GM12878 (cell line): ENCODE data around the gene DAPK2. TPM values are rescaled to one million over a fixed set of nuclear protein-coding genes. Genes with fewer than 3 reads are reported as not detected.

Source experiments
- ATAC-seq: fragments of 200-7000 bp; cut with Tn5 transposase; 3 replicates; pipeline ENCODE4 v1.9.1; 2020; ENCODE audit warnings: mild to moderate bottlenecking, moderate library complexity
- BruUV-seq: library from RNA; stranded (reverse); fragments of 400-500 nt; replicated peaks from 2 replicates; lab custom pipeline; 2021; lab: Mats Ljungman, UMichigan
- CTCF ChIA-PET: fragments of 300-600 bp; sonication (Branson Sonifier 250); formaldehyde crosslinking; extraction: SDS; loops from one replicate; lab custom pipeline; 2021; ENCODE audit warnings: inconsistent platforms; lab: Yijun Ruan, JAX
- POLR2A ChIA-PET: fragments of 350-600 bp; formaldehyde crosslinking; extraction: SDS; loops from one replicate; lab custom pipeline; 2021; ENCODE audit warnings: inconsistent platforms; lab: Charles Lee
- RAD21 ChIA-PET: fragments of 300-600 bp; sonication (Branson Sonifier 250); formaldehyde crosslinking; loops from one replicate; lab custom pipeline; 2023; ENCODE audit warnings: antibody characterized with exemption; ENCODE audit not compliant: unreplicated experiment; lab: Charles Lee
- SMC1A ChIA-PET: fragments of 300-600 bp; sonication (Branson Sonifier 250); formaldehyde crosslinking; loops from one replicate; lab custom pipeline; 2023; ENCODE audit not compliant: unreplicated experiment, uncharacterized antibody; lab: Charles Lee
- DNase-seq: peaks from one replicate; pipeline ENCODE4 v3.0.0-alpha.2; 2011; ENCODE audit warnings: low read depth, low spot score
- FAIRE-seq: peaks from 3 replicates; lab custom pipeline; 2011; peaks lifted over from hg19 to GRCh38; lab: Jason Lieb, UNC
- H2AFZ ChIP-seq: 2 replicates; pipeline ENCODE4 v1.6.0; 2011; ENCODE audit warnings: low read depth, low read length, control low read depth; ENCODE audit not compliant: control insufficient read depth
- H3K27ac ChIP-seq: 2 replicates; pipeline ENCODE4 v1.5.1; 2011; ENCODE audit warnings: control low read depth; ENCODE audit not compliant: control insufficient read depth, insufficient read depth
- H3K27me3 ChIP-seq, 2 experiments: replicated peaks in 1 of 2; 2 replicates each; pipeline versions ENCODE4 v1.6.0 to v1.6.1; 2011; ENCODE audit warnings: low read length in 1 of 2; ENCODE audit not compliant: control insufficient read depth in 2 of 2, insufficient read depth in 2 of 2
- H3K36me3 ChIP-seq, 2 experiments: 2 replicates each; pipeline ENCODE4 v1.5.1; 2011; ENCODE audit warnings: low read length in 1 of 2; ENCODE audit not compliant: control insufficient read depth in 2 of 2, insufficient read depth in 2 of 2
- H3K4me1 ChIP-seq: 2 replicates; pipeline ENCODE4 v1.6.1; 2011; ENCODE audit warnings: mild to moderate bottlenecking, low read length, moderate library complexity, mixed read lengths; ENCODE audit not compliant: control insufficient read depth, insufficient read depth
- H3K4me2 ChIP-seq: 2 replicates; pipeline ENCODE4 v1.6.0; 2011; ENCODE audit warnings: control low read depth; ENCODE audit not compliant: control insufficient read depth, insufficient read depth
- H3K4me3 ChIP-seq: fragments of 200-600 bp; sonication (generic); 2 replicates; pipeline ENCODE4 v1.5.1; 2016
- H3K79me2 ChIP-seq: 2 replicates; pipeline ENCODE4 v1.6.0; 2011; ENCODE audit warnings: low read length; ENCODE audit not compliant: control insufficient read depth, insufficient read depth
- H3K9ac ChIP-seq: 2 replicates; pipeline ENCODE4 v1.8.0; 2011; ENCODE audit warnings: low read length, control low read depth, mixed read lengths; ENCODE audit not compliant: control insufficient read depth, insufficient read depth
- H3K9me3 ChIP-seq: replicated peaks from 3 replicates; pipeline ENCODE4 v1.5.1; 2011; ENCODE audit warnings: mild to moderate bottlenecking, low read length; ENCODE audit not compliant: control insufficient read depth, insufficient read depth
- H4K20me1 ChIP-seq: 2 replicates; pipeline ENCODE4 v1.6.0; 2011; ENCODE audit not compliant: control insufficient read depth, insufficient read depth
- BCL11A ChIP-seq: IDR thresholded peaks from 2 replicates; pipeline ENCODE4 v1.6.1; 2011; ENCODE audit warnings: low read depth, low read length
- DPF2 ChIP-seq: fragments of 450-650 bp; IDR thresholded peaks from 2 replicates; pipeline ENCODE4 v1.6.1; 2017; ENCODE audit warnings: mild to moderate bottlenecking
- EP300 ChIP-seq, 2 experiments: fragments of 150-350 bp in 1 of 2; IDR thresholded peaks; 2 replicates each; pipeline ENCODE4 v1.6.1; 2011 to 2012; ENCODE audit warnings: low read depth in 2 of 2, low read length in 2 of 2, borderline replicate concordance in 1 of 2, improper control_type of control experiment in 1 of 2, inconsistent platforms in 1 of 2; ENCODE audit not compliant: control insufficient read depth in 1 of 2
- ETV6 ChIP-seq, 2 experiments: fragments of 450-650 bp in 1 of 2; IDR thresholded peaks in 1 of 2; conservative IDR thresholded peaks in 1 of 2; 2 replicates each; pipeline ENCODE4 v1.6.1; 2014; ENCODE audit warnings: antibody characterized with exemption in 1 of 2, borderline replicate concordance in 1 of 2, low read depth in 1 of 2, mild to moderate bottlenecking in 1 of 2, moderate library complexity in 1 of 2
- IKZF1 ChIP-seq: fragments of 450-650 bp; conservative IDR thresholded peaks from 2 replicates; pipeline ENCODE4 v1.6.1; 2017; ENCODE audit warnings: antibody characterized with exemption, mild to moderate bottlenecking
- IKZF2 ChIP-seq, 2 experiments: fragments of 450-650 bp; IDR thresholded peaks; 2 replicates each; pipeline ENCODE4 v1.6.1; 2017; ENCODE audit warnings: mild to moderate bottlenecking in 2 of 2, moderate library complexity in 2 of 2
- MEF2A ChIP-seq: IDR thresholded peaks from 2 replicates; pipeline ENCODE4 v1.6.1; 2011; ENCODE audit warnings: low read depth, mild to moderate bottlenecking, low read length, moderate library complexity; ENCODE audit not compliant: insufficient read depth
- POLR2AphosphoS5 ChIP-seq: IDR thresholded peaks from 2 replicates; pipeline ENCODE4 v1.6.1; 2011; ENCODE audit warnings: mild to moderate bottlenecking, low read length, inconsistent platforms
- RAD21 ChIP-seq: IDR thresholded peaks from 2 replicates; pipeline ENCODE4 v1.6.1; 2011; ENCODE audit warnings: mild to moderate bottlenecking, low read depth, low read length, moderate library complexity; ENCODE audit not compliant: insufficient read depth
- RCOR1 ChIP-seq: conservative IDR thresholded peaks from 2 replicates; pipeline ENCODE4 v1.6.1; 2012; ENCODE audit warnings: low read depth, low read length, improper control_type of control experiment
- SIN3A ChIP-seq: IDR thresholded peaks from 2 replicates; pipeline ENCODE4 v1.6.1; 2012; ENCODE audit warnings: low read depth, low read length, improper control_type of control experiment
- SREBF1 ChIP-seq: IDR thresholded peaks from 2 replicates; pipeline ENCODE4 v1.6.1; 2012; ENCODE audit warnings: mild to moderate bottlenecking, low read length
- SREBF2 ChIP-seq: IDR thresholded peaks from 2 replicates; pipeline ENCODE4 v1.6.1; 2012; ENCODE audit warnings: mild to moderate bottlenecking, low read length
- TCF3 ChIP-seq: IDR thresholded peaks from 2 replicates; pipeline ENCODE4 v1.6.1; 2012; ENCODE audit warnings: low read depth, mild to moderate bottlenecking, low read length, borderline replicate concordance; ENCODE audit not compliant: insufficient read depth
- WRNIP1 ChIP-seq: IDR thresholded peaks from 2 replicates; pipeline ENCODE4 v1.6.1; 2011; ENCODE audit warnings: low read depth, low read length, improper control_type of control experiment, borderline replicate concordance
- ZBED1 ChIP-seq: IDR thresholded peaks from 2 replicates; pipeline ENCODE4 v1.6.1; 2016; ENCODE audit warnings: borderline replicate concordance
- ZNF24 ChIP-seq: fragments of 450-650 bp; IDR thresholded peaks from 2 replicates; pipeline ENCODE4 v1.6.1; 2017; ENCODE audit warnings: antibody characterized with exemption, mild to moderate bottlenecking
- ZNF274 ChIP-seq: IDR thresholded peaks from one replicate; pipeline ENCODE4 v1.8.0; 2011; ENCODE audit not compliant: insufficient read length, insufficient read depth
- WGBS: methylation state at CpG from one replicate; pipeline ENCODE4 v1.1.6; 2016; ENCODE audit warnings: low lambda C conversion rate; ENCODE audit not compliant: insufficient replicate concordance, insufficient coverage; ENCODE audit errors: missing lambda C conversion rate; 5-methylcytosine and 5-hydroxymethylcytosine counted together
- in situ Hi-C: fragments of 300-500 bp; cut with MboI; formaldehyde crosslinking; loops from 9 replicates; pipeline ENCODE4 v1.14.3; 2018; ENCODE audit warnings: mixed read lengths
- intact Hi-C: fragments of 100-400 bp; cut with micrococcal nuclease; formaldehyde crosslinking; loops from one replicate; pipeline ENCODE4 v1.14.2; 2022; ENCODE audit not compliant: unreplicated experiment
- polyA plus RNA-seq, 11 experiments: library from polyadenylated mRNA; depleted of rRNA in 4 of 11; unstranded in 6 of 11; stranded (reverse) in 5 of 11; fragments of >200 nt; fragmentation: Nextera tagmentation in 4 of 11; fragmentation: Illumina TruSeq in 1 of 11; extraction: Ambion mirVana in 4 of 11; extraction: Trizol in 1 of 11; gene quantifications; 1 replicate in 1 of 11; 2 replicates in 10 of 11; pipeline versions ENCODE4 v1.2.1 to v1.2.3, GENCODE V29; 2011 to 2016; ENCODE audit warnings: inconsistent platforms in 2 of 11, missing spikeins in 2 of 11, low read depth in 1 of 11
- total RNA-seq, 4 experiments: library from RNA; depleted of rRNA in 3 of 4; stranded (reverse); fragments of >200 nt in 3 of 4; fragmentation: Illumina TruSeq in 1 of 4; extraction: Trizol in 1 of 4; gene quantifications; 2 replicates each; pipeline versions ENCODE4 v1.2.1 to v1.2.3, GENCODE V29; 2013 to 2021
- TF ChIP-seq, protein P1 (sequence below): fragments of 450-650 bp; formaldehyde crosslinking; IDR thresholded peaks from 2 replicates; pipeline ENCODE4 v1.4.0; 2020; ENCODE audit warnings: mild to moderate bottlenecking, moderate library complexity

DAPK2 gene
- total and polyA plus RNA-seq, 10 of the 15 experiments (the other 5 are each of a cell fraction or from before 2014, with no cell fraction given) = 0.69 to 8.4 (median 4.1) TPM

DNA sequence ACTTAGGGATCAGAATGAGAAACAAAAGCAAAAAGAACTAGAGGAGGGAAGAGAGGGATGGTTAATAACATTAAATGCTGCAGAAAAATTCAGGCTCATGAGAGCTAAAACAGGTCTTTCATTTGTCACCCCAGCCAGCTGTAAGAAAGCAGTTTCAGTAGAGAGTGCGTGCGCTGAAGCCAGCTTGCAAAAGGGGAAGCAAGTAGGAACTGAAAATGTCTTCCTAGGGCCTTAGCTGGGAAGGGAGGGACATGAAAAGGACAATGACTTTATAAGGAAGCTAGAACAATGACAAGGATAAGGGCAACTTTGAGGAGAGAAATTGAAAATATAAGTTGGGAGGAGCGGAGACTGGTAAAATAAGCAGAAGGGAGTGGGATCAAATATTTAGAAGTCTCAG is 44.2 kb upstream of the DAPK2 start:
- ATAC-seq = peak; percentile 33
- H3K27me3 ChIP-seq = no peaks in the 10 kb centered on the region
- H2AFZ ChIP-seq = no peak overlapping the region; the same call in 1 of the 2 replicates
- peaks cover 66% of the 10 kb centered on the region for H3K79me2 ChIP-seq
- peak; percentile 75 for FAIRE-seq
- peaks cover 2 to 4% of the 10 kb centered on the region in 2 experiments; a peak in 3 of 4 replicates for H3K36me3 ChIP-seq
- peak overlapping the region; percentile 83 for H3K27ac ChIP-seq
- ChIA-PET CTCF (interaction anchor here (0.8 to 7.2 kb wide), 10 partner anchors 12 to 338 kb away, joined by 3 to 73 read pairs (median 3); partner anchors contain the start of gene DAPK2), RAD21 (interaction anchor here (0.7 to 3.3 kb wide), 14 partner anchors 22 to 489 kb away, joined by 3 to 18 read pairs (median 5); partner anchors contain the start of gene DAPK2), SMC1A (interaction anchor here (0.7 to 3.1 kb wide), 16 partner anchors 11 to 611 kb away, joined by 3 to 17 read pairs (median 4); partner anchors contain the start of gene PPIB), POLR2A (interaction anchor here (0.8 to 2.8 kb wide), 9 partner anchors 19 to 489 kb away, joined by 3 to 17 read pairs (median 3); partner anchors contain the start of gene DAPK2)
- H3K4me2 ChIP-seq = peak overlapping the region; percentile 78
- peak overlapping the region; percentile 57 for H3K9ac ChIP-seq
- no peak for DNase-seq
- no peaks in the 10 kb centered on the region for H3K9me3 ChIP-seq
- no peaks in the 10 kb centered on the region for H4K20me1 ChIP-seq
- BruUV-seq = no TSS peak
- intact Hi-C loops (loop anchor here (10.0 kb wide), 3 partner anchors 294 to 616 kb away; partner anchors contain the start of genes PCLAF, TRIP4 and USP3), in situ Hi-C loops (no loop called here)
- H3K4me3 ChIP-seq = peak overlapping the region; percentile 57
- peaks cover 29% of the 10 kb centered on the region for H3K4me1 ChIP-seq
- WGBS = 34% methylated on average over 3 of the region's 3 CpGs
- TF ChIP-seq DPF2 (0 out of 2 replicates have a peak, but pooled peaks have one; percentile 15), RAD21 (no peak), ZNF24 (no peak), SIN3A (peak; percentile 65; the same call in 1 of the 2 replicates), ETV6 (conservative IDR thresholded peaks at IDR 0.05 in 1 of 2, IDR thresholded peaks at IDR 0.05 in 1 of 2; ENCODE audit: borderline replicate concordance in 1 of 2, low read depth in 1 of 2) (peak in 1 of 2 experiments; percentile 45; a peak in 1 of 4 replicates), IKZF2 (IDR thresholded peaks at IDR 0.05) (peak; percentile 94 to 95), SREBF2 (no peak), RCOR1 (no peak), EP300 (IDR thresholded peaks at IDR 0.05; ENCODE audit: borderline replicate concordance in 1 of 2, control insufficient read depth in 1 of 2, low read depth in 2 of 2, low read length in 2 of 2) (peak in 1 of 2 experiments; percentile 64; a peak in 2 of 4 replicates), BCL11A (0 out of 2 replicates have a peak, but pooled peaks have one; percentile 30), MEF2A (0 out of 2 replicates have a peak, but pooled peaks have one; percentile 43), TCF3 (0 out of 2 replicates have a peak, but pooled peaks have one; percentile 50), WRNIP1 (peak; percentile 71; the same call in 1 of the 2 replicates), ZNF274 (no peak), POLR2AphosphoS5 (peak; percentile 25; the same call in 1 of the 2 replicates), IKZF1 (peak; percentile 88), SREBF1 (no peak), ZBED1 (no peak)
- TF ChIP-seq, protein P1, sequence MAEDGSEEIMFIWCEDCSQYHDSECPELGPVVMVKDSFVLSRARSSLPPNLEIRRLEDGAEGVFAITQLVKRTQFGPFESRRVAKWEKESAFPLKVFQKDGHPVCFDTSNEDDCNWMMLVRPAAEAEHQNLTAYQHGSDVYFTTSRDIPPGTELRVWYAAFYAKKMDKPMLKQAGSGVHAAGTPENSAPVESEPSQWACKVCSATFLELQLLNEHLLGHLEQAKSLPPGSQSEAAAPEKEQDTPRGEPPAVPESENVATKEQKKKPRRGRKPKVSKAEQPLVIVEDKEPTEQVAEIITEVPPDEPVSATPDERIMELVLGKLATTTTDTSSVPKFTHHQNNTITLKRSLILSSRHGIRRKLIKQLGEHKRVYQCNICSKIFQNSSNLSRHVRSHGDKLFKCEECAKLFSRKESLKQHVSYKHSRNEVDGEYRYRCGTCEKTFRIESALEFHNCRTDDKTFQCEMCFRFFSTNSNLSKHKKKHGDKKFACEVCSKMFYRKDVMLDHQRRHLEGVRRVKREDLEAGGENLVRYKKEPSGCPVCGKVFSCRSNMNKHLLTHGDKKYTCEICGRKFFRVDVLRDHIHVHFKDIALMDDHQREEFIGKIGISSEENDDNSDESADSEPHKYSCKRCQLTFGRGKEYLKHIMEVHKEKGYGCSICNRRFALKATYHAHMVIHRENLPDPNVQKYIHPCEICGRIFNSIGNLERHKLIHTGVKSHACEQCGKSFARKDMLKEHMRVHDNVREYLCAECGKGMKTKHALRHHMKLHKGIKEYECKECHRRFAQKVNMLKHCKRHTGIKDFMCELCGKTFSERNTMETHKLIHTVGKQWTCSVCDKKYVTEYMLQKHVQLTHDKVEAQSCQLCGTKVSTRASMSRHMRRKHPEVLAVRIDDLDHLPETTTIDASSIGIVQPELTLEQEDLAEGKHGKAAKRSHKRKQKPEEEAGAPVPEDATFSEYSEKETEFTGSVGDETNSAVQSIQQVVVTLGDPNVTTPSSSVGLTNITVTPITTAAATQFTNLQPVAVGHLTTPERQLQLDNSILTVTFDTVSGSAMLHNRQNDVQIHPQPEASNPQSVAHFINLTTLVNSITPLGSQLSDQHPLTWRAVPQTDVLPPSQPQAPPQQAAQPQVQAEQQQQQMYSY (CRISPR knock-in tag) = no peak
